ENCODE data around the gene SOAT2. TPM values are rescaled to one million over a fixed set of nuclear protein-coding genes. Genes with fewer than 3 reads are reported as not detected.

Gene SOAT2
- polyA plus RNA-seq, 2 of the 4 experiments (the other 2 are of a cell fraction), result 0.09 to 0.14 TPM

DNA sequence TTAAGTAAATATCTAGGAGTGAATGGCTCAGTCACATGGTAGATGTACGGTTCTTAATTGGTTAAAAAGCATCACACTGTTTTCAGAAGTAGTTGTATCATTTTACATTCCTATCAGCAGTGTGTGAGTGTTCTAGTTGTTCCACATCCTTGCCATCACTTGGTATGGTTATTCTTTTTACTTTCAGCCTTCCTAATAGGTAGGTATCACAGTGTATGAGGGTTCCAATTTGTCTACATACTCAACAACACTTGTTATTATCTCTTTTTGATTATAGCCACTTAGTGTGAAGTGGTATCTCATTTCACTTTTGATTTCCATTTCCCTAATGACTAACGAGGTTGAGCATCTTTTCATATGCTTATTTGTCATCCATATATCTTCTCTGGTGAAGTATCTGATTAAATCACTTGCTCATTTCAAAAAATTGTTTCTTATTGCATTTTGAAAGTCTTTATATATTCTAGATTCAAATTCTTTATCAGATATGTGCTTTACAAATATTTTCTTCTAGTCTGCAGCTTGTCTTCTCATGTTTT is 20.6 kb upstream of the SOAT2 start:
- Histone ChIP-seq H3K4me1 (peaks cover 10% of the 10 kb centered on the region; the same call in 2 of the 3 replicates), H3K27ac (no peak overlapping the region), H3K9me3 (peaks cover 12% of the 10 kb centered on the region; the same call in 2 of the 3 replicates), H3K4me3 (no peak overlapping the region), H3K4me2 (no peak overlapping the region)
- no peak for DNase-seq (ENCODE audit: low read depth in 1 of 2, low spot score in 1 of 2)
- CTCF ChIA-PET, result interaction anchor here (38.0 to 45.5 kb wide), 2 partner anchors 5 to 18 kb away, joined by 1424 read pairs; partner anchors contain the start of genes IGFBP6, SOAT2, SPRYD3 and TNS2
- TF ChIP-seq CBX2 (IDR thresholded peaks at IDR 0.05; ENCODE audit: borderline replicate concordance, low read depth), result no peak
- no peak for TF ChIP-seq NFE2L2 (conservative IDR thresholded peaks at IDR 0.05; ENCODE audit: low read length)
- TF ChIP-seq, protein P1, sequence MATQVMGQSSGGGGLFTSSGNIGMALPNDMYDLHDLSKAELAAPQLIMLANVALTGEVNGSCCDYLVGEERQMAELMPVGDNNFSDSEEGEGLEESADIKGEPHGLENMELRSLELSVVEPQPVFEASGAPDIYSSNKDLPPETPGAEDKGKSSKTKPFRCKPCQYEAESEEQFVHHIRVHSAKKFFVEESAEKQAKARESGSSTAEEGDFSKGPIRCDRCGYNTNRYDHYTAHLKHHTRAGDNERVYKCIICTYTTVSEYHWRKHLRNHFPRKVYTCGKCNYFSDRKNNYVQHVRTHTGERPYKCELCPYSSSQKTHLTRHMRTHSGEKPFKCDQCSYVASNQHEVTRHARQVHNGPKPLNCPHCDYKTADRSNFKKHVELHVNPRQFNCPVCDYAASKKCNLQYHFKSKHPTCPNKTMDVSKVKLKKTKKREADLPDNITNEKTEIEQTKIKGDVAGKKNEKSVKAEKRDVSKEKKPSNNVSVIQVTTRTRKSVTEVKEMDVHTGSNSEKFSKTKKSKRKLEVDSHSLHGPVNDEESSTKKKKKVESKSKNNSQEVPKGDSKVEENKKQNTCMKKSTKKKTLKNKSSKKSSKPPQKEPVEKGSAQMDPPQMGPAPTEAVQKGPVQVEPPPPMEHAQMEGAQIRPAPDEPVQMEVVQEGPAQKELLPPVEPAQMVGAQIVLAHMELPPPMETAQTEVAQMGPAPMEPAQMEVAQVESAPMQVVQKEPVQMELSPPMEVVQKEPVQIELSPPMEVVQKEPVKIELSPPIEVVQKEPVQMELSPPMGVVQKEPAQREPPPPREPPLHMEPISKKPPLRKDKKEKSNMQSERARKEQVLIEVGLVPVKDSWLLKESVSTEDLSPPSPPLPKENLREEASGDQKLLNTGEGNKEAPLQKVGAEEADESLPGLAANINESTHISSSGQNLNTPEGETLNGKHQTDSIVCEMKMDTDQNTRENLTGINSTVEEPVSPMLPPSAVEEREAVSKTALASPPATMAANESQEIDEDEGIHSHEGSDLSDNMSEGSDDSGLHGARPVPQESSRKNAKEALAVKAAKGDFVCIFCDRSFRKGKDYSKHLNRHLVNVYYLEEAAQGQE (IDR thresholded peaks at IDR 0.05), result no peak
- TF ChIP-seq HEYL (CRISPR knock-in tag; IDR thresholded peaks at IDR 0.05), result no peak
- no peak for TF ChIP-seq HOXB13 (CRISPR knock-in tag; IDR thresholded peaks at IDR 0.05; ENCODE audit: low read depth)
- TF ChIP-seq, protein P2, sequence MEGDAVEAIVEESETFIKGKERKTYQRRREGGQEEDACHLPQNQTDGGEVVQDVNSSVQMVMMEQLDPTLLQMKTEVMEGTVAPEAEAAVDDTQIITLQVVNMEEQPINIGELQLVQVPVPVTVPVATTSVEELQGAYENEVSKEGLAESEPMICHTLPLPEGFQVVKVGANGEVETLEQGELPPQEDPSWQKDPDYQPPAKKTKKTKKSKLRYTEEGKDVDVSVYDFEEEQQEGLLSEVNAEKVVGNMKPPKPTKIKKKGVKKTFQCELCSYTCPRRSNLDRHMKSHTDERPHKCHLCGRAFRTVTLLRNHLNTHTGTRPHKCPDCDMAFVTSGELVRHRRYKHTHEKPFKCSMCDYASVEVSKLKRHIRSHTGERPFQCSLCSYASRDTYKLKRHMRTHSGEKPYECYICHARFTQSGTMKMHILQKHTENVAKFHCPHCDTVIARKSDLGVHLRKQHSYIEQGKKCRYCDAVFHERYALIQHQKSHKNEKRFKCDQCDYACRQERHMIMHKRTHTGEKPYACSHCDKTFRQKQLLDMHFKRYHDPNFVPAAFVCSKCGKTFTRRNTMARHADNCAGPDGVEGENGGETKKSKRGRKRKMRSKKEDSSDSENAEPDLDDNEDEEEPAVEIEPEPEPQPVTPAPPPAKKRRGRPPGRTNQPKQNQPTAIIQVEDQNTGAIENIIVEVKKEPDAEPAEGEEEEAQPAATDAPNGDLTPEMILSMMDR (IDR thresholded peaks at IDR 0.05), result no peak
- TF ChIP-seq EHF (CRISPR knock-in tag; IDR thresholded peaks at IDR 0.05), result no peak
- TF ChIP-seq, protein P3, sequence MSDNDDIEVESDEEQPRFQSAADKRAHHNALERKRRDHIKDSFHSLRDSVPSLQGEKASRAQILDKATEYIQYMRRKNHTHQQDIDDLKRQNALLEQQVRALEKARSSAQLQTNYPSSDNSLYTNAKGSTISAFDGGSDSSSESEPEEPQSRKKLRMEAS (IDR thresholded peaks at IDR 0.05), result no peak
- TF ChIP-seq JUNB (IDR thresholded peaks at IDR 0.05), result no peak
- no peak for TF ChIP-seq RCOR1 (IDR thresholded peaks at IDR 0.05; ENCODE audit: low read depth, low read length)
- TF ChIP-seq, protein P4, sequence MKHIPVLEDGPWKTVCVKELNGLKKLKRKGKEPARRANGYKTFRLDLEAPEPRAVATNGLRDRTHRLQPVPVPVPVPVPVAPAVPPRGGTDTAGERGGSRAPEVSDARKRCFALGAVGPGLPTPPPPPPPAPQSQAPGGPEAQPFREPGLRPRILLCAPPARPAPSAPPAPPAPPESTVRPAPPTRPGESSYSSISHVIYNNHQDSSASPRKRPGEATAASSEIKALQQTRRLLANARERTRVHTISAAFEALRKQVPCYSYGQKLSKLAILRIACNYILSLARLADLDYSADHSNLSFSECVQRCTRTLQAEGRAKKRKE (CRISPR knock-in tag; IDR thresholded peaks at IDR 0.05; ENCODE audit: low read depth), result no peak
- no peak for TF ChIP-seq RAD21 (conservative IDR thresholded peaks at IDR 0.05 in 1 of 2, IDR thresholded peaks at IDR 0.05 in 1 of 2)
- no peak for TF ChIP-seq SMC3 (IDR thresholded peaks at IDR 0.05)
- TF ChIP-seq CEBPB (IDR thresholded peaks at IDR 0.05), result no peak
- FAIRE-seq, result no peak
- WGBS (ENCODE audit: missing lambda C conversion rate), result 25% methylated on average over 2 of the region's 2 CpGs
- ATAC-seq, result no peak
- POLR2A ChIA-PET, result interaction anchor here (0.7 kb wide), 1 partner anchor 68 kb away, joined by 3 read pairs; no protein-coding TSS in a partner anchor

DNA sequence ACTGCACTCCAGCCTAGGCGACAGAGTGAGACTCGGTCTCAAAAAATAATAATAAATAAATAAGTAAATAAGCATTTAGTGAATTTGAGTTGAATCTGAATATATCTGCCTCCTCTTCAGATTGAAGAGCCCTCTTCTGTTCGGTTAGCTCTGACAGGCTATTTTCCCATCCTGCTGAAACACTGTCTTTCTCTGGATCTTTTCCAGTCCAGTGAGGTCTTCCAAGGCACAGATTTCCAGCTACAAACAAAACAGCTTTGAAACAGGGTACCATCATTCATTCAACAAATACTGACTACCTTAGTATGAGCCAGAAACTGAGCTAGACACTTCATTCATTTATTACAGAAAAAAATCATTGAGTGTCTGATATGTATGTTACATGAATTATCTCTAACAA is 16.9 kb upstream of the SOAT2 start:
- Histone ChIP-seq H3K4me2 (no peak overlapping the region), H3K4me1 (no peaks in the 10 kb centered on the region), H3K4me3 (no peak overlapping the region), H3K27ac (no peak overlapping the region), H3K9me3 (peaks cover 12% of the 10 kb centered on the region; the same call in 2 of the 3 replicates)
- ATAC-seq, result no peak
- FAIRE-seq, result no peak
- ChIA-PET POLR2A (no interaction called here), CTCF (interaction anchor here (1.2 to 45.5 kb wide), 7 partner anchors 2 to 127 kb away, joined by 3 to 1424 read pairs (median 4); partner anchors contain the start of genes IGFBP6, SOAT2, SPRYD3 and TNS2)
- no peak for DNase-seq (ENCODE audit: low read depth in 1 of 2, low spot score in 1 of 2)
- 81% methylated on average over 3 of the region's 3 CpGs for WGBS (ENCODE audit: missing lambda C conversion rate)
- no peak for TF ChIP-seq SREBF2 (IDR thresholded peaks at IDR 0.05)
- no peak for TF ChIP-seq CBX8 (IDR thresholded peaks at IDR 0.05)
- TF ChIP-seq RARB (CRISPR knock-in tag; IDR thresholded peaks at IDR 0.05), result no peak
- TF ChIP-seq, protein P5, sequence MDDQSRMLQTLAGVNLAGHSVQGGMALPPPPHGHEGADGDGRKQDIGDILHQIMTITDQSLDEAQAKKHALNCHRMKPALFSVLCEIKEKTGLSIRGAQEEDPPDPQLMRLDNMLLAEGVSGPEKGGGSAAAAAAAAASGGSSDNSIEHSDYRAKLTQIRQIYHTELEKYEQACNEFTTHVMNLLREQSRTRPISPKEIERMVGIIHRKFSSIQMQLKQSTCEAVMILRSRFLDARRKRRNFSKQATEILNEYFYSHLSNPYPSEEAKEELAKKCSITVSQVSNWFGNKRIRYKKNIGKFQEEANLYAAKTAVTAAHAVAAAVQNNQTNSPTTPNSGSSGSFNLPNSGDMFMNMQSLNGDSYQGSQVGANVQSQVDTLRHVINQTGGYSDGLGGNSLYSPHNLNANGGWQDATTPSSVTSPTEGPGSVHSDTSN (IDR thresholded peaks at IDR 0.05), result no peak
- TF ChIP-seq PHF8 (IDR thresholded peaks at IDR 0.05; ENCODE audit: borderline replicate concordance, low read depth), result no peak
- TF ChIP-seq, protein P2 (IDR thresholded peaks at IDR 0.05), result no peak
- no peak for TF ChIP-seq NFE2L2 (conservative IDR thresholded peaks at IDR 0.05; ENCODE audit: low read length)
- no peak for TF ChIP-seq CHD2 (IDR thresholded peaks at IDR 0.05; ENCODE audit: low read length, partially characterized antibody)
- TF ChIP-seq POLR2AphosphoS2 (conservative IDR thresholded peaks at IDR 0.05; ENCODE audit: low read length), result no peak
- no peak for TF ChIP-seq RCOR1 (IDR thresholded peaks at IDR 0.05; ENCODE audit: low read depth, low read length)
- TF ChIP-seq MAZ (IDR thresholded peaks at IDR 0.05; ENCODE audit: borderline replicate concordance, low read depth, low read length), result no peak
- no peak for TF ChIP-seq TP53 (CRISPR knock-in tag; IDR thresholded peaks at IDR 0.05)
- TF ChIP-seq, protein P6, sequence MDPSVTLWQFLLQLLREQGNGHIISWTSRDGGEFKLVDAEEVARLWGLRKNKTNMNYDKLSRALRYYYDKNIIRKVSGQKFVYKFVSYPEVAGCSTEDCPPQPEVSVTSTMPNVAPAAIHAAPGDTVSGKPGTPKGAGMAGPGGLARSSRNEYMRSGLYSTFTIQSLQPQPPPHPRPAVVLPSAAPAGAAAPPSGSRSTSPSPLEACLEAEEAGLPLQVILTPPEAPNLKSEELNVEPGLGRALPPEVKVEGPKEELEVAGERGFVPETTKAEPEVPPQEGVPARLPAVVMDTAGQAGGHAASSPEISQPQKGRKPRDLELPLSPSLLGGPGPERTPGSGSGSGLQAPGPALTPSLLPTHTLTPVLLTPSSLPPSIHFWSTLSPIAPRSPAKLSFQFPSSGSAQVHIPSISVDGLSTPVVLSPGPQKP (IDR thresholded peaks at IDR 0.05; ENCODE audit: low read depth, low read length), result no peak
